ENCODE data around the gene SLC33A1. TPM values are rescaled to one million over a fixed set of nuclear protein-coding genes. Genes with fewer than 3 reads are reported as not detected.

SLC33A1 gene
- total RNA-seq, 1 donor, result 36.9 TPM

- Histone ChIP-seq H3K79me2 (ENCODE audit: insufficient read depth, low read length) (peaks cover 95% of the 10 kb centered on the region), H3K4me2 (ENCODE audit: insufficient read depth, low read length) (no peak overlapping the region), H3K4me3 (ENCODE audit: insufficient read depth, low read length) (no peak overlapping the region), H2AFZ (ENCODE audit: low read length) (no peak overlapping the region), H4K20me1 (ENCODE audit: insufficient read depth, low read length) (peaks cover 7% of the 10 kb centered on the region), H3K4me1 (ENCODE audit: insufficient read depth, low read length) (peaks cover 6% of the 10 kb centered on the region), H3K27me3 (ENCODE audit: insufficient read depth, low read length) (no peaks in the 10 kb centered on the region), H3K36me3 (ENCODE audit: insufficient read depth, low read length) (no peaks in the 10 kb centered on the region), H3K27ac (ENCODE audit: low read depth, low read length) (no peak overlapping the region), H3K9me3 (ENCODE audit: low read depth, low read length) (no peaks in the 10 kb centered on the region)
- no peak for TF ChIP-seq CTCF (IDR thresholded peaks at IDR 0.05; ENCODE audit: extremely low read depth, low read depth, low read length)
- DNase-seq (ENCODE audit: insufficient read length, low spot score, missing footprints), result no peak
Measured at GRCh38 chr3:155885292-155885691, 31.1 kb upstream of the SLC33A1 start.

GRCh38 chr3:155884292-155884691, 30.1 kb upstream of the SLC33A1 start:
- H2AFZ ChIP-seq (ENCODE audit: low read length), result no peak overlapping the region
- H3K4me3 ChIP-seq (ENCODE audit: insufficient read depth, low read length), result no peak overlapping the region
- H3K27me3 ChIP-seq (ENCODE audit: insufficient read depth, low read length), result no peaks in the 10 kb centered on the region
- H3K9me3 ChIP-seq (ENCODE audit: low read depth, low read length), result no peaks in the 10 kb centered on the region
- H3K79me2 ChIP-seq (ENCODE audit: insufficient read depth, low read length), result peaks cover 95% of the 10 kb centered on the region
- no peaks in the 10 kb centered on the region for H3K36me3 ChIP-seq (ENCODE audit: insufficient read depth, low read length)
- H3K4me1 ChIP-seq (ENCODE audit: insufficient read depth, low read length), result no peaks in the 10 kb centered on the region
- peaks cover 9% of the 10 kb centered on the region for H4K20me1 ChIP-seq (ENCODE audit: insufficient read depth, low read length)
- no peak for DNase-seq (ENCODE audit: insufficient read length, low spot score, missing footprints)
- no peak overlapping the region for H3K4me2 ChIP-seq (ENCODE audit: insufficient read depth, low read length)
- no peak for TF ChIP-seq CTCF (IDR thresholded peaks at IDR 0.05; ENCODE audit: extremely low read depth, low read depth, low read length)
- no peak overlapping the region for H3K27ac ChIP-seq (ENCODE audit: low read depth, low read length)

- TF ChIP-seq CTCF (IDR thresholded peaks at IDR 0.05; ENCODE audit: extremely low read depth, low read depth, low read length), result no peak
- H3K9me3 ChIP-seq (ENCODE audit: low read depth, low read length), result no peaks in the 10 kb centered on the region
- no peaks in the 10 kb centered on the region for H3K27me3 ChIP-seq (ENCODE audit: insufficient read depth, low read length)
- no peak overlapping the region for H3K27ac ChIP-seq (ENCODE audit: low read depth, low read length)
- no peak overlapping the region for H3K4me2 ChIP-seq (ENCODE audit: insufficient read depth, low read length)
- no peak overlapping the region for H3K4me3 ChIP-seq (ENCODE audit: insufficient read depth, low read length)
- H4K20me1 ChIP-seq (ENCODE audit: insufficient read depth, low read length), result peaks cover 17% of the 10 kb centered on the region
- no peaks in the 10 kb centered on the region for H3K4me1 ChIP-seq (ENCODE audit: insufficient read depth, low read length)
- no peak for DNase-seq (ENCODE audit: insufficient read length, low spot score, missing footprints)
- H3K36me3 ChIP-seq (ENCODE audit: insufficient read depth, low read length), result no peaks in the 10 kb centered on the region
- peaks cover 97% of the 10 kb centered on the region for H3K79me2 ChIP-seq (ENCODE audit: insufficient read depth, low read length)
- H2AFZ ChIP-seq (ENCODE audit: low read length), result no peak overlapping the region
Measured at GRCh38 chr3:155880286-155880685, 26.1 kb upstream of the SLC33A1 start.

- no peaks in the 10 kb centered on the region for H3K36me3 ChIP-seq (ENCODE audit: insufficient read depth, low read length)
- H3K27me3 ChIP-seq (ENCODE audit: insufficient read depth, low read length), result no peaks in the 10 kb centered on the region
- peaks cover 99% of the 10 kb centered on the region for H3K79me2 ChIP-seq (ENCODE audit: insufficient read depth, low read length)
- peaks cover 5% of the 10 kb centered on the region for H3K4me1 ChIP-seq (ENCODE audit: insufficient read depth, low read length)
- DNase-seq (ENCODE audit: insufficient read length, low spot score, missing footprints), result no peak
- no peak overlapping the region for H2AFZ ChIP-seq (ENCODE audit: low read length)
- no peak overlapping the region for H3K27ac ChIP-seq (ENCODE audit: low read depth, low read length)
- H3K9me3 ChIP-seq (ENCODE audit: low read depth, low read length), result no peaks in the 10 kb centered on the region
- H3K4me3 ChIP-seq (ENCODE audit: insufficient read depth, low read length), result no peak overlapping the region
- no peak overlapping the region for H3K4me2 ChIP-seq (ENCODE audit: insufficient read depth, low read length)
- TF ChIP-seq CTCF (IDR thresholded peaks at IDR 0.05; ENCODE audit: extremely low read depth, low read depth, low read length), result no peak
- H4K20me1 ChIP-seq (ENCODE audit: insufficient read depth, low read length), result peaks cover 27% of the 10 kb centered on the region
Measured at GRCh38 chr3:155876503-155876902, 22.3 kb upstream of the SLC33A1 start.

All from osteoblast (primary cell).